Astrocyte of the cerebellum (primary cell): ENCODE measurements around the gene DLK2.

Experiments
- DNase-seq: peaks from one replicate; pipeline ENCODE4 v3.0.0-alpha.2; 2011; ENCODE audit warnings: low read depth
- H3K4me3 ChIP-seq: 2 replicates; pipeline ENCODE4 v1.5.1; 2011; ENCODE audit warnings: mild to moderate bottlenecking, low read depth, low read length, moderate library complexity
- in situ Hi-C: cut with HindIII; loops from 2 replicates; pipeline ENCODE4 v1.10.0; 2017; ENCODE audit warnings: low sequenced_read_pairs
- TF ChIP-seq, protein P1 (sequence below): IDR thresholded peaks from 2 replicates; pipeline ENCODE4 v1.5.1; 2012; ENCODE audit warnings: low read length, low read depth, moderate library complexity, mild to moderate bottlenecking; ENCODE audit errors: missing control alignments

DLK2 gene

GRCh38 chr6:43475516-43475915 is 20.2 kb upstream of the DLK2 start:
- in situ Hi-C loops = no loop called here

DNA sequence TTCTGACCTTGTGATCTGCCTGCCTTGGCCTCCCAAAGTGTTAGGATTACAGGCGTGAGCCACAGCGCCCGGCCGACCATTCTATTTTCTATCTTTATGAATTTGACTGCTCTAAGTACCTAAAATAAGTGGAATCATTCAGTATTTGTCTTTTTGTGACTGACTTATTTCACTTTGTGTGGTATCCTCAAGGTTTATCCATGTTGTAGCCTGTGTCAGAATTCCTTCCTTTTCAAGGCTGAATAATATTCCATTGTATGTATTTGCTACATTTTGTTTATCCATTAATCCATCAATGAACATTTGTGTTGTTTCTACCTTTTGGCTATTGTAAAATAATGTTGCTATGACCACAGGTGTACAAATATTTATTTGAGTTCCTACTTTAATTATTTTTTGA is 17.2 kb upstream of the DLK2 start:
- no peak for DNase-seq
- in situ Hi-C loops = no loop called here

More at GRCh38 chr6:43475516-43475915, 20.2 kb upstream of the DLK2 start:
- no peak for DNase-seq
- H3K4me3 ChIP-seq = no peak overlapping the region
- TF ChIP-seq, protein P1, sequence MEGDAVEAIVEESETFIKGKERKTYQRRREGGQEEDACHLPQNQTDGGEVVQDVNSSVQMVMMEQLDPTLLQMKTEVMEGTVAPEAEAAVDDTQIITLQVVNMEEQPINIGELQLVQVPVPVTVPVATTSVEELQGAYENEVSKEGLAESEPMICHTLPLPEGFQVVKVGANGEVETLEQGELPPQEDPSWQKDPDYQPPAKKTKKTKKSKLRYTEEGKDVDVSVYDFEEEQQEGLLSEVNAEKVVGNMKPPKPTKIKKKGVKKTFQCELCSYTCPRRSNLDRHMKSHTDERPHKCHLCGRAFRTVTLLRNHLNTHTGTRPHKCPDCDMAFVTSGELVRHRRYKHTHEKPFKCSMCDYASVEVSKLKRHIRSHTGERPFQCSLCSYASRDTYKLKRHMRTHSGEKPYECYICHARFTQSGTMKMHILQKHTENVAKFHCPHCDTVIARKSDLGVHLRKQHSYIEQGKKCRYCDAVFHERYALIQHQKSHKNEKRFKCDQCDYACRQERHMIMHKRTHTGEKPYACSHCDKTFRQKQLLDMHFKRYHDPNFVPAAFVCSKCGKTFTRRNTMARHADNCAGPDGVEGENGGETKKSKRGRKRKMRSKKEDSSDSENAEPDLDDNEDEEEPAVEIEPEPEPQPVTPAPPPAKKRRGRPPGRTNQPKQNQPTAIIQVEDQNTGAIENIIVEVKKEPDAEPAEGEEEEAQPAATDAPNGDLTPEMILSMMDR = no peak

GRCh38 chr6:43471399-43471798 is 16.1 kb upstream of the DLK2 start:
- no peak overlapping the region for H3K4me3 ChIP-seq
- in situ Hi-C loops = no loop called here
- no peak for DNase-seq
- TF ChIP-seq, protein P1 = no peak

More for the DNA sequence above, 17.2 kb upstream of the DLK2 start:
- H3K4me3 ChIP-seq = no peak overlapping the region
- TF ChIP-seq, protein P1 = no peak

DNA sequence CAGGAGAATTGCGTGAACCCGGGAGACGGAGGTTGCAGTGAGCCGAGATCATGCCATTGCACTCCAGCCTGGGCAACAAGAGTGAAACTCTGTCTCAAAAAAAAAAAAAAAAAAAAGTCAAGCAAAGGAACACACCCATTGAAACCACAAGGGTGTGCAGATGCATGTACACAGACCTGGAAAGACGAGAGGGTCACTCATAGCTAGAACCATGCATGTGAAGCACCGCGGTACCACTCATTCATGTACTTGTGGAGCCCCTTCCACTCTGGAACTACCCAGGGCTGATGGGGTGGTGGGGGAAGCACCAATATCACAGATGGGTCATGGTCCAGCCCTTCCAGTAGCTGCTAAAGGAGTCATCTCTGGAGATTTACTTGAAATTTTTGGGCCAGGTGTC is 14.6 kb upstream of the DLK2 start:
- in situ Hi-C loops = no loop called here
- TF ChIP-seq, protein P1 = no peak
- H3K4me3 ChIP-seq = no peak overlapping the region
- DNase-seq = no peak

GRCh38 chr6:43468748-43469681 is 13.7 kb upstream of the DLK2 start:
- TF ChIP-seq, protein P1 = no peak
- in situ Hi-C loops = no loop called here
- no peak for DNase-seq
- no peak overlapping the region for H3K4me3 ChIP-seq

- TF ChIP-seq, protein P1 = no peak
- in situ Hi-C loops = no loop called here
- no peak overlapping the region for H3K4me3 ChIP-seq
- DNase-seq = no peak
These were observed 12.9 kb upstream of the DLK2 start for GRCh38 chr6:43468240-43468639.
